Upper lobe of left lung (tissue), 6 donors: ENCODE measurements around the gene POC1B. TPM values are rescaled to one million over a fixed set of nuclear protein-coding genes. Genes with fewer than 3 reads are reported as not detected.

Source experiments
- ATAC-seq, 2 donors: fragments of 200-7000 bp; cut with Tn5 transposase; one replicate each; pipeline ENCODE4 v1.9.1; 2022; ENCODE audit warnings: mild to moderate bottlenecking in 2 of 2, moderate library complexity in 2 of 2; ENCODE audit not compliant: low FRiP score in 2 of 2
- DNase-seq, 2 donors: peaks; one replicate each; pipeline ENCODE4 v3.0.0-alpha.2; 2019 to 2020
- H3K27ac ChIP-seq, 4 donors: fragments of 200-600 bp; sonication (generic); one replicate each; pipeline ENCODE4 v1.5.1; 2016 to 2019
- H3K27me3 ChIP-seq, 4 donors: fragments of 200-600 bp; sonication (generic); one replicate each; pipeline ENCODE4 v1.5.1; 2017 to 2019
- H3K36me3 ChIP-seq, 4 donors: fragments of 200-600 bp; sonication (generic); one replicate each; pipeline ENCODE4 v1.5.1; 2016 to 2019
- H3K4me1 ChIP-seq, 4 donors: fragments of 200-600 bp; sonication (generic); one replicate each; pipeline ENCODE4 v1.5.1; 2018 to 2019
- H3K4me3 ChIP-seq, 4 donors: fragments of 200-600 bp; sonication (generic); one replicate each; pipeline ENCODE4 v1.5.1; 2017 to 2019; ENCODE audit warnings: mild to moderate bottlenecking in 2 of 4, moderate library complexity in 1 of 4
- H3K9me3 ChIP-seq, 4 donors: fragments of 200-600 bp; sonication (generic); one replicate each; pipeline ENCODE4 v1.5.1; 2018 to 2019
- EP300 ChIP-seq, 4 donors: sonication (generic); formaldehyde crosslinking; IDR thresholded peaks; one replicate each; pipeline ENCODE4 v1.5.1; 2017; ENCODE audit warnings: antibody characterized with exemption in 4 of 4, control low read depth in 2 of 4
- POLR2A ChIP-seq, 4 donors: fragments of 450-650 bp; IDR thresholded peaks; one replicate each; pipeline ENCODE4 v1.5.1; 2016 to 2017; ENCODE audit warnings: antibody characterized with exemption in 4 of 4, mild to moderate bottlenecking in 2 of 4
- POLR2AphosphoS5 ChIP-seq, 2 donors: sonication (generic); formaldehyde crosslinking; IDR thresholded peaks; one replicate each; pipeline ENCODE4 v1.5.1; 2017; ENCODE audit warnings: antibody characterized with exemption in 2 of 2
- WGBS, 2 donors: methylation state at CpG; one replicate each; pipeline ENCODE4 v1.1.5; 2017 to 2018; 5-methylcytosine and 5-hydroxymethylcytosine counted together
- total RNA-seq, 6 donors: library from RNA; depleted of rRNA in 4 of 6; stranded (reverse); fragments of >200 nt in 4 of 6; gene quantifications; one replicate each; pipeline versions ENCODE4 v1.1.0 to v1.2.1, GENCODE V29; 2016 to 2021
- TF ChIP-seq, protein P1 (sequence below), 6 experiments: fragments of 450-650 bp in 4 of 6; fragments of 200-600 bp in 2 of 6; sonication (generic) in 2 of 6; IDR thresholded peaks; one replicate each; pipeline ENCODE4 v1.5.1; 2016 to 2019; ENCODE audit warnings: antibody characterized with exemption in 6 of 6
- donor health status: DM: no; HTN: no; CAD: no; lungs with moderate emphysema.
- donor health status: DM: no; HTN: yes; CAD: no; lungs with severe emphysema.

Gene POC1B
- total RNA-seq, 6 donors from 2014 or later, result 13.9 to 34.4 (median 21.0) TPM

DNA sequence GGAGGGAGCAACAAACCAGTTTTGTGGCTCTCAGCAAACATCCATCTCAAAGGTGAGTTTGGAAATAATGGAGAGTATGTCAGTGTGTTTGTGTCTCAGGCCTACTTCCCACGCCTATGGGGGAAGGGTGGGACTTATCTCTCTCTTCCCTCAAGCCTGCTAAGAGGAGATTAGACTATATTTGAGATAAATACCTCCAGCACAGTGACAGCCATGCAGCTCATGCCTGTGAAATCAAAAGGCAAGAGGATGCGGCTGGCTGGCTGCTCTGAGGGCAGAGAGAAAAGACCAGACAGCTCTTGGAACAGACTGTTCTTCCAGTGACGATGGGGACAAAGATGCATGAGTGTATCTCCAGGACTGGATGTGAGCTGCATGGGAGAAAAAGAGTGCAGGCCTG is 14.7 kb upstream of the POC1B start:
- no peaks in the 10 kb centered on the region for H3K36me3 ChIP-seq
- H3K9me3 ChIP-seq, result no peaks in the 10 kb centered on the region
- no peaks in the 10 kb centered on the region for H3K27me3 ChIP-seq
- no peak overlapping the region for H3K4me3 ChIP-seq
- no peak for ATAC-seq
- no peak for DNase-seq
- no peak overlapping the region for H3K27ac ChIP-seq
- 56 to 76% methylated on average over 3 of the region's 3 CpGs for WGBS, 2 donors
- peaks cover 14 to 28% (median 19%) of the 10 kb centered on the region in 4 donors for H3K4me1 ChIP-seq
- TF ChIP-seq, protein P1, sequence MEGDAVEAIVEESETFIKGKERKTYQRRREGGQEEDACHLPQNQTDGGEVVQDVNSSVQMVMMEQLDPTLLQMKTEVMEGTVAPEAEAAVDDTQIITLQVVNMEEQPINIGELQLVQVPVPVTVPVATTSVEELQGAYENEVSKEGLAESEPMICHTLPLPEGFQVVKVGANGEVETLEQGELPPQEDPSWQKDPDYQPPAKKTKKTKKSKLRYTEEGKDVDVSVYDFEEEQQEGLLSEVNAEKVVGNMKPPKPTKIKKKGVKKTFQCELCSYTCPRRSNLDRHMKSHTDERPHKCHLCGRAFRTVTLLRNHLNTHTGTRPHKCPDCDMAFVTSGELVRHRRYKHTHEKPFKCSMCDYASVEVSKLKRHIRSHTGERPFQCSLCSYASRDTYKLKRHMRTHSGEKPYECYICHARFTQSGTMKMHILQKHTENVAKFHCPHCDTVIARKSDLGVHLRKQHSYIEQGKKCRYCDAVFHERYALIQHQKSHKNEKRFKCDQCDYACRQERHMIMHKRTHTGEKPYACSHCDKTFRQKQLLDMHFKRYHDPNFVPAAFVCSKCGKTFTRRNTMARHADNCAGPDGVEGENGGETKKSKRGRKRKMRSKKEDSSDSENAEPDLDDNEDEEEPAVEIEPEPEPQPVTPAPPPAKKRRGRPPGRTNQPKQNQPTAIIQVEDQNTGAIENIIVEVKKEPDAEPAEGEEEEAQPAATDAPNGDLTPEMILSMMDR (IDR thresholded peaks at IDR 0.05), result no peak
- TF ChIP-seq POLR2A (IDR thresholded peaks at IDR 0.05), result no peak
- TF ChIP-seq EP300 (IDR thresholded peaks at IDR 0.05), result no peak
- TF ChIP-seq POLR2AphosphoS5 (IDR thresholded peaks at IDR 0.05), result no peak

DNA sequence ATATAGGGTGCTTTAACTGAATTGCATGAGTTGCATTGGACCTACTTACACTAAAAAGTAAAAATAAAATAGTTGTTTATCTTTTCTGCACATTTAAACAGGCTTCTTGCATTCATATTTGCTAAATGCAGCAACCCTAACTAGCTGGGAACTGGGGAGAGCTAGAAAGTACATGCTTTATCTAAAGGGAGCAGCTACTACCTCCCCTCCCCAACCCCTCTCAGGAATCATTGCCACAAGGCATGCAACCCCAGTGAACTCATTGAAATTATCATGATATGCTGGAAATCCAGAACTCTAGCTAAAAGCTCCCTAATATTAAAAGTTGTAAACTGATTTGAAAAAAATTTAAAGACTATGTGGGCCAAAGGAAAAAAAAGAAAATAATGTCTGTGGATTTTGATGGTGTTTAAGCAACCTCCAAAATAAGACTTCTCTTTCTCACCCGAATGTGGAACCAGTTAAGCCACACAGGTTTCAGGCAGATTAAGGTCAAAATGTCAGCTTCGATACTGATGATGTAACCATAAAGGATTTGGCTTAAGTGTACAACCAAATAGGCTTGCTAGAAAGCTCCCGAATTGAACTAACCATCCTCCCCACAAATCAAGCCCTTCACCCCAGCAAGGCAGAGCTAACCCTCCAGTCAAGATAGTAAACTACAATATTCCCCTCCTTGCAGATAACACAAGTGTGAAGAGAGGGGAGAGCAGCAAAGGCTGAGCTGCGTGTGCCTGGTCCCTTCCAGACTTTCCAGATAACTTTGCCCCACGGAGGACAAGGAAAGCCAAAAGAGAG is 13.8 kb upstream of the POC1B start:
- no peak overlapping the region for H3K4me3 ChIP-seq
- peaks cover 10 to 18% (median 13%) of the 10 kb centered on the region in 4 donors for H3K4me1 ChIP-seq
- H3K36me3 ChIP-seq, result no peaks in the 10 kb centered on the region
- H3K27ac ChIP-seq, result no peak overlapping the region
- H3K9me3 ChIP-seq, result no peaks in the 10 kb centered on the region
- 70 to 79% methylated on average over 5 of the region's 5 CpGs for WGBS, 2 donors
- no peaks in the 10 kb centered on the region for H3K27me3 ChIP-seq
- TF ChIP-seq POLR2A (IDR thresholded peaks at IDR 0.05) (no peak), EP300 (IDR thresholded peaks at IDR 0.05) (no peak), POLR2AphosphoS5 (IDR thresholded peaks at IDR 0.05) (no peak)
- TF ChIP-seq, protein P1 (IDR thresholded peaks at IDR 0.05), result no peak
- DNase-seq, result no peak
- no peak for ATAC-seq

DNA sequence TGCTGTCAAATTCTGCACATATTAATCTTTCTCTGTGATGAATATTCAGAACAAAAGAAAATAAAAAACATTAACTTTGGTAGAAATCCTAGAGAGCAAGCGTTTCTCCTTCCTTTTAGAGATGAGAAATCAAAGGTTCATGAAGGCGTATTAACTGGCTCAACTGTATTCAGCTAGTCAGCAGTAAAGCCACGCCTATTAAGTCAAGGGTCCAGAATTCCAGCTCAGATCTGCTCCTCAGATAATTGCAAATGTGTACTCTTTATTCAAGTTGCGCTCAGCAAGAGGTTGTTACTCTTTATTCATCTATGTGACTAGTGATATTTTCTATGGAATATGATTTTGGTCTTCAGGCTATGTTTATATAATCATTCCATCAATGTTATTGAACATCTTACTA is 13.1 kb upstream of the POC1B start:
- H3K27ac ChIP-seq, result no peak overlapping the region

DNA sequence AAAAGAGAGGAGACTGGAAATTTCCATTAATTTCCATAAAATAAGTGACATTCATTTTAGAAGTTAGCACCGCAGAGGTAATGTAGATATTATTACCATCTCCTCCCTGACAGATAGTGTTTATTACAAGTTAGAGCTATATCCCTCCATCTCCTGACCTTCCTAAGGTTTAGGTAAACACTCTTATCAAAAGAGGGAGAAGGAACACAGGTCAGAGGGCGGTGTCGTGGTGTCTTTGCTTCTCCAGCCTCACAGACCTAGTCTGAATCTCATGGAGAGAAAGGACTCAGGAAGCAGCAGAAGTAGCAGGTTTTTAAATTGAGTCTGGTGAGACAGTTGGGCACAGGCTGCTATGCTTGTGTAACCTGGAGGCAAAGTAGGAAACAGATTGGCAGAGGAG is 11.5 kb upstream of the POC1B start:
- Histone ChIP-seq H3K27me3 (no peaks in the 10 kb centered on the region), H3K27ac (no peak overlapping the region), H3K9me3 (no peaks in the 10 kb centered on the region), H3K4me1 (no peaks in the 10 kb centered on the region), H3K36me3 (no peaks in the 10 kb centered on the region), H3K4me3 (no peak overlapping the region)
- DNase-seq (no peak), ATAC-seq (no peak)
- no peak for TF ChIP-seq POLR2AphosphoS5 (IDR thresholded peaks at IDR 0.05)
- TF ChIP-seq EP300 (IDR thresholded peaks at IDR 0.05), result no peak
- TF ChIP-seq, protein P1 (IDR thresholded peaks at IDR 0.05), result no peak
- TF ChIP-seq POLR2A (IDR thresholded peaks at IDR 0.05), result no peak
- 83 to 84% methylated on average over 3 of the region's 3 CpGs for WGBS, 2 donors

More for the DNA sequence above, 13.1 kb upstream of the POC1B start:
- ATAC-seq (no peak), DNase-seq (no peak)
- 84 to 93% methylated on average over 4 of the region's 4 CpGs for WGBS, 2 donors
- Histone ChIP-seq H3K36me3 (no peaks in the 10 kb centered on the region), H3K9me3 (no peaks in the 10 kb centered on the region), H3K4me3 (no peak overlapping the region), H3K27me3 (no peaks in the 10 kb centered on the region), H3K4me1 (peaks cover 10 to 11% (median 11%) of the 10 kb centered on the region in 4 donors)
- TF ChIP-seq, protein P1 (IDR thresholded peaks at IDR 0.05), result no peak
- TF ChIP-seq POLR2AphosphoS5 (IDR thresholded peaks at IDR 0.05), result no peak
- TF ChIP-seq POLR2A (IDR thresholded peaks at IDR 0.05), result no peak
- no peak for TF ChIP-seq EP300 (IDR thresholded peaks at IDR 0.05)

DNA sequence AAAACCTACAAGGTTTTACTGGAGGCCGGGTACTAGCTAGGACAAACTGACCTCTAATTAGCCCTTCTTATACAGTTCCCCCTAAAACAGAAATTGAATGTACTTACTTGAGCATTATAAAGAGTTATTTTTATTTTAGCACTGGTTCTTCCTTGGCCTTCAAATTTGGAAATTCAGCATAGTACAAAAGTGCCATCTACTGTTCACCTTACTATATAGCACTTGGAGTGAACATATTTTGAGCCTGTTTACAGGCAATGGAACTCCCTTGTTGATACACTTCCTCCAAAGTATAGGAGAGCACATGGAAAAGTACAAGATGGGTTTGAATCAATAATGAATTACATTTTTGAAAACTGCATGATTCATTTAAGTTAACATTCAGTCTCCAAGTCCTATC is 3.9 kb upstream of the POC1B start:
- TF ChIP-seq POLR2AphosphoS5 (IDR thresholded peaks at IDR 0.05), result no peak
- TF ChIP-seq, protein P1 (IDR thresholded peaks at IDR 0.05), result peak; percentile 40 to 76 (median 62)
- H3K27ac ChIP-seq, result no peak overlapping the region
- 30 to 43% methylated on average over 1 of the region's 1 CpG for WGBS, 2 donors
- ATAC-seq, result peak in 1 of 2 donors; percentile 46
- H3K4me1 ChIP-seq, result peaks cover 9 to 18% (median 11%) of the 10 kb centered on the region in 4 donors
- no peaks in the 10 kb centered on the region for H3K9me3 ChIP-seq
- H3K27me3 ChIP-seq, result no peaks in the 10 kb centered on the region
- no peaks in the 10 kb centered on the region for H3K36me3 ChIP-seq
- no peak overlapping the region for H3K4me3 ChIP-seq
- DNase-seq, result no peak
